ENCODE measurements around the gene GINS1.
A peak's percentile ranks its signal among the peaks of the same experiment; 100 is the strongest.

GINS1 gene

GRCh38 chr20:25408170-25408547 is 686 bp downstream of the GINS1 start:
- H2AFZ ChIP-seq (ENCODE audit: low read depth), result peak overlapping the region; percentile 69; the same call in 1 of the 2 replicates
- H3K27ac ChIP-seq, result peak overlapping the region; percentile 51
- peak overlapping the region; percentile 58 for H3K4me3 ChIP-seq (IDR thresholded peaks at IDR 0.05; ENCODE audit: insufficient read depth, low read depth, low read length)
- no peaks in the 10 kb centered on the region for H4K20me1 ChIP-seq (ENCODE audit: insufficient read depth)
- H3K27me3 ChIP-seq (ENCODE audit: insufficient read depth, low read depth), result no peaks in the 10 kb centered on the region
- H3K4me2 ChIP-seq, result peak overlapping the region; percentile 89
- peak overlapping the region; percentile 77 for H3K9ac ChIP-seq
- peaks cover 17% of the 10 kb centered on the region for H3K4me1 ChIP-seq (ENCODE audit: low read depth, poor library complexity, severe bottlenecking)
- H3K36me3 ChIP-seq (ENCODE audit: insufficient read depth), result 0 out of 2 replicates have a peak, but pooled peaks cover 3% of the 10 kb centered on the region
- peaks cover 18% of the 10 kb centered on the region for H3K79me2 ChIP-seq (ENCODE audit: insufficient read depth, low read depth)
- TF ChIP-seq, protein P1, sequence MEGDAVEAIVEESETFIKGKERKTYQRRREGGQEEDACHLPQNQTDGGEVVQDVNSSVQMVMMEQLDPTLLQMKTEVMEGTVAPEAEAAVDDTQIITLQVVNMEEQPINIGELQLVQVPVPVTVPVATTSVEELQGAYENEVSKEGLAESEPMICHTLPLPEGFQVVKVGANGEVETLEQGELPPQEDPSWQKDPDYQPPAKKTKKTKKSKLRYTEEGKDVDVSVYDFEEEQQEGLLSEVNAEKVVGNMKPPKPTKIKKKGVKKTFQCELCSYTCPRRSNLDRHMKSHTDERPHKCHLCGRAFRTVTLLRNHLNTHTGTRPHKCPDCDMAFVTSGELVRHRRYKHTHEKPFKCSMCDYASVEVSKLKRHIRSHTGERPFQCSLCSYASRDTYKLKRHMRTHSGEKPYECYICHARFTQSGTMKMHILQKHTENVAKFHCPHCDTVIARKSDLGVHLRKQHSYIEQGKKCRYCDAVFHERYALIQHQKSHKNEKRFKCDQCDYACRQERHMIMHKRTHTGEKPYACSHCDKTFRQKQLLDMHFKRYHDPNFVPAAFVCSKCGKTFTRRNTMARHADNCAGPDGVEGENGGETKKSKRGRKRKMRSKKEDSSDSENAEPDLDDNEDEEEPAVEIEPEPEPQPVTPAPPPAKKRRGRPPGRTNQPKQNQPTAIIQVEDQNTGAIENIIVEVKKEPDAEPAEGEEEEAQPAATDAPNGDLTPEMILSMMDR (conservative IDR thresholded peaks at IDR 0.05; ENCODE audit: low read depth, low read length), result no peak

DNA sequence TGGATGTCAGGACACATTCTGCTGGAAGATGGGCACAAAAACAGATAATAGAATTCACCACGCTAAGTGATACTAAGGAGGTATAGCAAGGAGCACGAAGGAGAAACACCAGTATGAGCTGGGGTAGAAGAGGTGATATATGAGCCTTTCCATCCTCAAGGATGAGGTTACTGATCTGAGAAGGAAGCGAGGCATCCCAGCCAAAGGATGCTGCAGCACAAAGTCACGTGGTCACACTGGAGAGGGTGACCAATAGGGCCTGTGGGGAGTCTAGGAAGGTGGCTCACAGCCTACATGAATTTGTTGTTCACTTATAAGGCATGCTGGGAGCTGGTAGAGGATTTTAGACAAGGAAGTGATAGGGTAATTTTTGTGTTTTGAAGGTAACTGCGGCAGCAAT is 1.4 kb downstream of the GINS1 start:
- H3K27ac ChIP-seq, result no peak overlapping the region
- TF ChIP-seq, protein P1 (conservative IDR thresholded peaks at IDR 0.05; ENCODE audit: low read depth, low read length), result no peak
- H4K20me1 ChIP-seq (ENCODE audit: insufficient read depth), result no peaks in the 10 kb centered on the region
- H3K4me1 ChIP-seq (ENCODE audit: low read depth, poor library complexity, severe bottlenecking), result peaks cover 17% of the 10 kb centered on the region
- H2AFZ ChIP-seq (ENCODE audit: low read depth), result no peak overlapping the region
- H3K27me3 ChIP-seq (ENCODE audit: insufficient read depth, low read depth), result no peaks in the 10 kb centered on the region
- H3K36me3 ChIP-seq (ENCODE audit: insufficient read depth), result 0 out of 2 replicates have a peak, but pooled peaks cover 3% of the 10 kb centered on the region
- H3K4me3 ChIP-seq (IDR thresholded peaks at IDR 0.05; ENCODE audit: insufficient read depth, low read depth, low read length), result no peak overlapping the region
- H3K4me2 ChIP-seq, result peak overlapping the region; percentile 89
- H3K9ac ChIP-seq, result no peak overlapping the region
- H3K79me2 ChIP-seq (ENCODE audit: insufficient read depth, low read depth), result peaks cover 18% of the 10 kb centered on the region

- Histone ChIP-seq H3K4me2 (no peak overlapping the region), H3K79me2 (ENCODE audit: insufficient read depth, low read depth) (no peaks in the 10 kb centered on the region), H3K27ac (no peak overlapping the region), H4K20me1 (ENCODE audit: insufficient read depth) (no peaks in the 10 kb centered on the region), H3K36me3 (ENCODE audit: insufficient read depth) (no peaks in the 10 kb centered on the region), H3K4me3 (IDR thresholded peaks at IDR 0.05; ENCODE audit: insufficient read depth, low read depth, low read length) (no peak overlapping the region), H3K27me3 (ENCODE audit: insufficient read depth, low read depth) (no peaks in the 10 kb centered on the region), H3K9ac (no peak overlapping the region), H3K4me1 (ENCODE audit: low read depth, poor library complexity, severe bottlenecking) (no peaks in the 10 kb centered on the region), H2AFZ (ENCODE audit: low read depth) (no peak overlapping the region)
- TF ChIP-seq, protein P1 (conservative IDR thresholded peaks at IDR 0.05; ENCODE audit: low read depth, low read length), result no peak
Measured at GRCh38 chr20:25418776-25419175, 11.3 kb downstream of the GINS1 start.

GRCh38 chr20:25421102-25421501 is 13.6 kb downstream of the GINS1 start:
- Histone ChIP-seq H3K27ac (no peak overlapping the region), H3K79me2 (ENCODE audit: insufficient read depth, low read depth) (no peaks in the 10 kb centered on the region), H3K4me3 (IDR thresholded peaks at IDR 0.05; ENCODE audit: insufficient read depth, low read depth, low read length) (no peak overlapping the region), H3K9ac (no peak overlapping the region), H2AFZ (ENCODE audit: low read depth) (no peak overlapping the region), H3K4me2 (no peak overlapping the region), H3K36me3 (ENCODE audit: insufficient read depth) (no peaks in the 10 kb centered on the region), H3K27me3 (ENCODE audit: insufficient read depth, low read depth) (no peaks in the 10 kb centered on the region), H3K4me1 (ENCODE audit: low read depth, poor library complexity, severe bottlenecking) (no peaks in the 10 kb centered on the region), H4K20me1 (ENCODE audit: insufficient read depth) (no peaks in the 10 kb centered on the region)
- TF ChIP-seq, protein P1 (conservative IDR thresholded peaks at IDR 0.05; ENCODE audit: low read depth, low read length), result no peak
